ENCODE measurements around the gene TPM1. TPM values are rescaled to one million over a fixed set of nuclear protein-coding genes. Genes with fewer than 3 reads are reported as not detected.

TPM1 gene
- total RNA-seq, 4 donors from 2014 or later = 116 to 307 (median 226) TPM

GRCh38 chr15:62997441-62997840 is 45.1 kb upstream of the TPM1 start:
- Histone ChIP-seq H3K9me3 (no peaks in the 10 kb centered on the region), H3K4me3 (replicated peaks in 1 of 3) (no peak overlapping the region), H3K4me1 (no peaks in the 10 kb centered on the region), H3K27me3 (no peaks in the 10 kb centered on the region), H3K27ac (no peak overlapping the region), H3K36me3 (no peaks in the 10 kb centered on the region)
- no peak for TF ChIP-seq POLR2A (IDR thresholded peaks at IDR 0.05)
- TF ChIP-seq, protein P1, sequence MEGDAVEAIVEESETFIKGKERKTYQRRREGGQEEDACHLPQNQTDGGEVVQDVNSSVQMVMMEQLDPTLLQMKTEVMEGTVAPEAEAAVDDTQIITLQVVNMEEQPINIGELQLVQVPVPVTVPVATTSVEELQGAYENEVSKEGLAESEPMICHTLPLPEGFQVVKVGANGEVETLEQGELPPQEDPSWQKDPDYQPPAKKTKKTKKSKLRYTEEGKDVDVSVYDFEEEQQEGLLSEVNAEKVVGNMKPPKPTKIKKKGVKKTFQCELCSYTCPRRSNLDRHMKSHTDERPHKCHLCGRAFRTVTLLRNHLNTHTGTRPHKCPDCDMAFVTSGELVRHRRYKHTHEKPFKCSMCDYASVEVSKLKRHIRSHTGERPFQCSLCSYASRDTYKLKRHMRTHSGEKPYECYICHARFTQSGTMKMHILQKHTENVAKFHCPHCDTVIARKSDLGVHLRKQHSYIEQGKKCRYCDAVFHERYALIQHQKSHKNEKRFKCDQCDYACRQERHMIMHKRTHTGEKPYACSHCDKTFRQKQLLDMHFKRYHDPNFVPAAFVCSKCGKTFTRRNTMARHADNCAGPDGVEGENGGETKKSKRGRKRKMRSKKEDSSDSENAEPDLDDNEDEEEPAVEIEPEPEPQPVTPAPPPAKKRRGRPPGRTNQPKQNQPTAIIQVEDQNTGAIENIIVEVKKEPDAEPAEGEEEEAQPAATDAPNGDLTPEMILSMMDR (IDR thresholded peaks at IDR 0.05) = no peak
- intact Hi-C loops (cut with DNase I) = no loop called here
- 95 to 99% methylated on average over 3 of the region's 3 CpGs for WGBS, 2 donors
- no peak for DNase-seq

DNA sequence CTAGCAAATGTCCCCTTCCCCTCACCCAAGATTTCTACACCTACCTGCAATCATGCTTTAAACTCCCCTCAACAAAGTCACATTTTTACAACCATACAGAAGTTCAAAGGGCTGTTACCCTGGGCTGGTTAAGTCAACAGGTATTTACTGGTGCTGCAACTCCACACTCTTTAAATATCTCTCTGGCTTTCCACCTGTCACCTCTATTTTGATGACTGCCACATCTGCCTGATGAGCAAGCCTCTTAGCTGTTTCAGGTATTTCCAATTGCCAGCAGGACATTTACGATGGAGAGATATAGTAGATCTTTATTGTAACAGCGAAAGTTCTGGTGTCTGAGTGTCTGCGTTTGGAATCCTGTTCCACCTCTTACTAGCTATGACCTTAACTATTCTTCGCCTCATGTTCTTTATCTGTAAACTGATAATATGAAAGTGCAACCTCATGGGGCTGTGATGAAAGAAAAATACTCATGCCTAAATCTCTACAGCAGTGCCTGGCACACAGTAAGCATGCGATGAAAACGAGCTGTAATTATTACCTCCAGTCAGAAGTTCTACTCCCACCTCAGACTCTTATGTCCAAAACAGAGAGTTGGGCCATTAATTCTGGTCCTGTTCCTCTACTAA is 44.2 kb upstream of the TPM1 start:
- H3K4me1 ChIP-seq = no peaks in the 10 kb centered on the region
- H3K36me3 ChIP-seq = no peaks in the 10 kb centered on the region
- 93 to 95% methylated on average over 6 of the region's 6 CpGs for WGBS, 2 donors
- TF ChIP-seq POLR2A (IDR thresholded peaks at IDR 0.05) = no peak
- TF ChIP-seq, protein P1 (IDR thresholded peaks at IDR 0.05) = no peak
- no peak for DNase-seq
- intact Hi-C loops (cut with DNase I) = no loop called here
- no peaks in the 10 kb centered on the region for H3K27me3 ChIP-seq
- H3K4me3 ChIP-seq (replicated peaks in 1 of 3) = no peak overlapping the region
- H3K9me3 ChIP-seq = no peaks in the 10 kb centered on the region
- H3K27ac ChIP-seq = no peak overlapping the region

DNA sequence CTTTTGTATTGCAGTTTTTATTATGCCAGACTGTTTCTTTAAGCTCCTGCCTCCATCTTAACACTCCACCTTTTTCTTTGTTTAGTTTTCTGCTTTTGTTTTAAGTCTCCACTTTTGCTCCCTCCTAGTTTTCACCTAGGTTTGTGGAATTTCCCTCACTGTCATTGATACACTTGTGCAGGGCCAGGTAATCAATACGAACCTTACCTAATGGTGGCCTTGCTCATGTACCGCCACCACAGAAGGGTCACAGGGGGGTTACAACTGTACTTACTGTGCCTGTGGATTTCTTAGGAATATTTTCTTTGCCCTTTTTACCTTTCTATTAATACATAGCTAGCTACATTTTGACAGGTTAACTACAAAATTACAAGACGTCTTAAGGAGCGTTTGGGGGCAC is 43.4 kb upstream of the TPM1 start:
- Histone ChIP-seq H3K4me1 (no peaks in the 10 kb centered on the region), H3K9me3 (no peaks in the 10 kb centered on the region), H3K36me3 (no peaks in the 10 kb centered on the region), H3K27ac (no peak overlapping the region), H3K4me3 (replicated peaks in 1 of 3) (no peak overlapping the region), H3K27me3 (no peaks in the 10 kb centered on the region)
- WGBS, 2 donors = 90 to 97% methylated on average over 4 of the region's 4 CpGs
- DNase-seq = no peak
- TF ChIP-seq, protein P1 (IDR thresholded peaks at IDR 0.05) = no peak
- TF ChIP-seq POLR2A (IDR thresholded peaks at IDR 0.05) = no peak
- intact Hi-C loops (cut with DNase I) = no loop called here

DNA sequence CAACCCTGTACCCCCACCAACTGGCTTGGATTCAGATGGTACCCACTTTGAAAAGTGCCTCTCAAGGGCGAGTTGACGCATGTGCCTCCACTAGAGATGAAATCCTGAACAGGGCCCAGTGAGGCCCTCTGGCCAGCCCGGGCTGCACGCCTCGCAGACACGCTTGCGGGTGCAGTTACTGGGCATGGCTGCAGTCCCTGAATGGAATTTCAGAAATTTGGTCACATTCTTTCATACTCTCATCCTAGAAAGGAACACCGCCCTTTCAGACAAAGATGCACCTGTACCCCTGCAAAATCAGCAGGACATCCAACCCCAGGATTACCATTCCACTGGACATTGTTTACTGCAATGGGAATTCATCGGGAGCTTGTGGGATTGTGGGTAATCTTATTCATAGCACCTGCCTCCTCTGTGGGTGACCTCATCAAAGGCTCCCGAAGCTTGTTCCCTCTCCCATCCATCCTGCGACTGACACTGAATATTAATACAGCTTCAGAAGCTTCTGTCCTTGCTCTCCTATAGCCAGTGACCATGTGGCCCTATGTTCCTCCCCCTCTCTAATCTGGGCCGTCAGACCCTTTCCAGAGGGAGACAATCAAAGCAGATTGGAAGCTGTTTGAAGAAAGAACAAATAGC is 42.5 kb upstream of the TPM1 start:
- no peaks in the 10 kb centered on the region for H3K4me1 ChIP-seq
- TF ChIP-seq POLR2A (IDR thresholded peaks at IDR 0.05) = no peak
- TF ChIP-seq, protein P1 (IDR thresholded peaks at IDR 0.05) = no peak
- DNase-seq = no peak
- 83 to 86% methylated on average over 12 of the region's 12 CpGs for WGBS, 2 donors
- intact Hi-C loops (cut with DNase I) = no loop called here
- no peaks in the 10 kb centered on the region for H3K27me3 ChIP-seq
- H3K4me3 ChIP-seq (replicated peaks in 1 of 3) = no peak overlapping the region
- no peak overlapping the region for H3K27ac ChIP-seq
- no peaks in the 10 kb centered on the region for H3K36me3 ChIP-seq
- H3K9me3 ChIP-seq = no peaks in the 10 kb centered on the region

DNA sequence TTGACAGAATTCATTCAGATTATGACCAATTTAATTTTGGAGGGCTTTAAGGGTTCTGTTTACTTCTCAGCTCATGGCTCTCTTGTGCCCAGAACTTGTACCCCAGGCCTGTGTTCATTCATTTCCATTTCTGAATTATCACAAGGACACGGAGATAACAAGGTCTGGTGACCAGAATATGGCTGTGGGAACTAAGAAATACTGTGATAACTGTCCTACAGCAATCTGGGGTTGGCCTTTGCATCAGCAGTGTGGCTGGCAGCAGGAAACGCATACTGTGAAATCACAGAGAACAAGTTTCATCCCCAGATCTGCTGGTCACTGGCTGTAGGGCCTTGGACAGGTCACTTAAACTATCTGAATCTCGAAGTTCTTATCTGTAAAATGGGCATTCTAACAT is 41.8 kb upstream of the TPM1 start:
- H3K27me3 ChIP-seq = no peaks in the 10 kb centered on the region
- no peak for TF ChIP-seq POLR2A (IDR thresholded peaks at IDR 0.05)
- H3K36me3 ChIP-seq = no peaks in the 10 kb centered on the region
- no peaks in the 10 kb centered on the region for H3K9me3 ChIP-seq
- intact Hi-C loops (cut with DNase I) = no loop called here
- H3K4me3 ChIP-seq (replicated peaks in 1 of 3) = no peak overlapping the region
- H3K27ac ChIP-seq = no peak overlapping the region
- 86 to 89% methylated on average over 3 of the region's 3 CpGs for WGBS, 2 donors
- H3K4me1 ChIP-seq = no peaks in the 10 kb centered on the region
- DNase-seq = no peak
